ENCODE results near the gene TTC24.
"Not testable (repeated sequence)": the region's sequence is repeated elsewhere in the genome, so short reads cannot be mapped to it uniquely, and the experiment has no call there.

Gene TTC24

GRCh38 chr1:156549831-156550230 is 29.7 kb upstream of the TTC24 start:
- no peak for TF ChIP-seq CTCF (IDR thresholded peaks at IDR 0.05; ENCODE audit: poor library complexity, severe bottlenecking)
- H3K9me3 ChIP-seq (ENCODE audit: severe bottlenecking): no peaks in the 10 kb centered on the region
- H3K27me3 ChIP-seq (ENCODE audit: insufficient read depth, poor library complexity, severe bottlenecking): no peaks in the 10 kb centered on the region
- H3K36me3 ChIP-seq (ENCODE audit: low read depth): peaks cover 60% of the 10 kb centered on the region
- DNase-seq (ENCODE audit: low spot score): no peak
- no peak overlapping the region for H3K4me3 ChIP-seq (ENCODE audit: severe bottlenecking)
- no peak overlapping the region for H3K27ac ChIP-seq (ENCODE audit: poor library complexity, severe bottlenecking)
- no peak for ATAC-seq (ENCODE audit: low read depth)
- peaks cover 6% of the 10 kb centered on the region for H3K4me1 ChIP-seq (ENCODE audit: insufficient read depth, poor library complexity, severe bottlenecking)

GRCh38 chr1:156550346-156550745 is 29.2 kb upstream of the TTC24 start:
- Histone ChIP-seq H3K36me3 (ENCODE audit: low read depth) (peaks cover 63% of the 10 kb centered on the region), H3K4me1 (ENCODE audit: insufficient read depth, poor library complexity, severe bottlenecking) (peaks cover 6% of the 10 kb centered on the region), H3K9me3 (ENCODE audit: severe bottlenecking) (no peaks in the 10 kb centered on the region), H3K27me3 (ENCODE audit: insufficient read depth, poor library complexity, severe bottlenecking) (no peaks in the 10 kb centered on the region), H3K4me3 (ENCODE audit: severe bottlenecking) (no peak overlapping the region), H3K27ac (ENCODE audit: poor library complexity, severe bottlenecking) (no peak overlapping the region)
- TF ChIP-seq CTCF (IDR thresholded peaks at IDR 0.05; ENCODE audit: poor library complexity, severe bottlenecking): no peak
- no peak for ATAC-seq (ENCODE audit: low read depth)
- DNase-seq (ENCODE audit: low spot score): no peak

GRCh38 chr1:156551066-156551643 is 28.4 kb upstream of the TTC24 start:
- Histone ChIP-seq H3K4me3 (ENCODE audit: severe bottlenecking) (no peak overlapping the region), H3K27ac (ENCODE audit: poor library complexity, severe bottlenecking) (no peak overlapping the region), H3K4me1 (ENCODE audit: insufficient read depth, poor library complexity, severe bottlenecking) (peaks cover 6% of the 10 kb centered on the region), H3K27me3 (ENCODE audit: insufficient read depth, poor library complexity, severe bottlenecking) (no peaks in the 10 kb centered on the region), H3K9me3 (ENCODE audit: severe bottlenecking) (no peaks in the 10 kb centered on the region), H3K36me3 (ENCODE audit: low read depth) (peaks cover 71% of the 10 kb centered on the region)
- ATAC-seq (ENCODE audit: low read depth) (no peak), DNase-seq (ENCODE audit: low spot score) (no peak)
- no peak for TF ChIP-seq CTCF (IDR thresholded peaks at IDR 0.05; ENCODE audit: poor library complexity, severe bottlenecking)

- Histone ChIP-seq H3K36me3 (ENCODE audit: low read depth) (peaks cover 72% of the 10 kb centered on the region), H3K9me3 (ENCODE audit: severe bottlenecking) (no peaks in the 10 kb centered on the region), H3K4me3 (ENCODE audit: severe bottlenecking) (no peak overlapping the region), H3K27ac (ENCODE audit: poor library complexity, severe bottlenecking) (no peak overlapping the region), H3K27me3 (ENCODE audit: insufficient read depth, poor library complexity, severe bottlenecking) (no peaks in the 10 kb centered on the region), H3K4me1 (ENCODE audit: insufficient read depth, poor library complexity, severe bottlenecking) (peaks cover 6% of the 10 kb centered on the region)
- TF ChIP-seq CTCF (IDR thresholded peaks at IDR 0.05; ENCODE audit: poor library complexity, severe bottlenecking): no peak
- no peak for DNase-seq (ENCODE audit: low spot score)
- ATAC-seq (ENCODE audit: low read depth): peak; percentile 70
Measured at GRCh38 chr1:156551869-156552268, 27.7 kb upstream of the TTC24 start.

- no peak overlapping the region for H3K4me3 ChIP-seq (ENCODE audit: severe bottlenecking)
- DNase-seq (ENCODE audit: low spot score): no peak
- H3K4me1 ChIP-seq (ENCODE audit: insufficient read depth, poor library complexity, severe bottlenecking): peaks cover 6% of the 10 kb centered on the region
Measured at GRCh38 chr1:156552518-156552917, 27.0 kb upstream of the TTC24 start.

GRCh38 chr1:156552937-156553336 is 26.6 kb upstream of the TTC24 start:
- not testable (repeated sequence) for H3K9me3 ChIP-seq (ENCODE audit: severe bottlenecking); H3K4me1 ChIP-seq (ENCODE audit: insufficient read depth, poor library complexity, severe bottlenecking); ATAC-seq (ENCODE audit: low read depth); H3K4me3 ChIP-seq (ENCODE audit: severe bottlenecking); H3K27me3 ChIP-seq (ENCODE audit: insufficient read depth, poor library complexity, severe bottlenecking); DNase-seq (ENCODE audit: low spot score); H3K27ac ChIP-seq (ENCODE audit: poor library complexity, severe bottlenecking)
- H3K36me3 ChIP-seq (ENCODE audit: low read depth): peaks cover 61% of the 10 kb centered on the region

More at GRCh38 chr1:156552518-156552917, 27.0 kb upstream of the TTC24 start:
- Histone ChIP-seq H3K27ac (ENCODE audit: poor library complexity, severe bottlenecking) (peak overlapping the region; percentile 6), H3K9me3 (ENCODE audit: severe bottlenecking) (no peaks in the 10 kb centered on the region), H3K36me3 (ENCODE audit: low read depth) (peaks cover 65% of the 10 kb centered on the region), H3K27me3 (ENCODE audit: insufficient read depth, poor library complexity, severe bottlenecking) (no peaks in the 10 kb centered on the region)
- ATAC-seq (ENCODE audit: low read depth): no peak
- no peak for TF ChIP-seq CTCF (IDR thresholded peaks at IDR 0.05; ENCODE audit: poor library complexity, severe bottlenecking)

Data from RWPE2 (cell line).